ENCODE measurements around the gene ARHGEF4.

DNA sequence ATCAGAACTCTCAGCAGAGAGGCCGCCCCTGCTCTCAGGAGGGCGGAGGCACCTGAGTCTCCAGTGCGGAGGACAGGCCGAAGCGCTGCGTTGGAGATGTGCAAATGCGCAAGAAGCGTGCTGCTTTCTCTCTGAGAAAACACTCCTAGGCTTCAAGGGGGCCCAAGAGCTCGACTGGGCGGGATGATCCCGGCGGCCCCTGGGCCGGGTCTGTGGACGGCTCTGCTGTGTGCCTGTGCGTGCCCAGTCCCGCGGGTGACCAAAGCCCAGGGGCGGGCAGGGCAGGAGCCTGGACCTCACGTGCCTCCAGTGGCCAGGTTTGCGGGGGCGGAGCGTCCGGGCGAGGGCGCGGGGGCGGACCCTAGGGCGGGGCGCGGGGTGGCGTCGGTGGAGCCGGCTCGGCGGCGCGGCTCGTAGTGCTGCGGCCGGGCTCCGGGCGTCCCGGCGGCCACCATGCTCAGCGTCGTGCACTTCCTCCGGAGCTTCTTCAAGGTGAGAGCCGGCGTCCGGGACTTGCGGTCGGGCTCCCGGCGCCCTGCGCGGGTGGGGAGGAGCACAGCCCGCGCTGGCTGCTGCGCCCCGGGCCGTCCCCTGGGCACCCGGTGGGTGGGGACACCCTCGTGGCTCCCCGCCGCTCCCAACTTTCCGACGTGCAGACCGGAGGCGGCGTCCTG lies at the start of gene ARHGEF4:
- no peak for TF ChIP-seq CTCF (IDR thresholded peaks at IDR 0.05; ENCODE audit: low read length)
- TF ChIP-seq EZH2 (optimal IDR thresholded peaks at IDR 0.05; ENCODE audit: low read depth, low read length): no peak
- TF ChIP-seq EZH2phosphoT487 (IDR thresholded peaks at IDR 0.05; ENCODE audit: low read length): no peak
